Spleen (tissue), 11 donors: ENCODE results near the gene ETNK1. TPM values are rescaled to one million over a fixed set of nuclear protein-coding genes. Genes with fewer than 3 reads are reported as not detected.

Experiments
- DNase-seq: peaks from one replicate; pipeline ENCODE4 v3.0.0-alpha.2; 2020
- H3K27ac ChIP-seq, 8 donors: fragments of 200-600 bp; sonication (generic) in 7 of 8; 1 replicate in 4 of 8; 2 replicates in 4 of 8; pipeline versions ENCODE4 v1.5.0 to v1.8.0; 2016 to 2021; ENCODE audit warnings: inconsistent platforms in 4 of 8, mild to moderate bottlenecking in 4 of 8, moderate library complexity in 1 of 8
- H3K27me3 ChIP-seq, 7 donors: fragments of 200-600 bp; sonication (generic) in 6 of 7; replicated peaks in 1 of 7; 1 replicate in 4 of 7; 2 replicates in 3 of 7; pipeline versions ENCODE4 v1.5.0 to v1.8.0; 2016 to 2021; ENCODE audit warnings: inconsistent platforms in 3 of 7, mild to moderate bottlenecking in 1 of 7
- H3K36me3 ChIP-seq, 6 donors: fragments of 200-600 bp; sonication (generic) in 5 of 6; 1 replicate in 4 of 6; 2 replicates in 2 of 6; pipeline versions ENCODE4 v1.5.0 to v1.8.0; 2016 to 2021; ENCODE audit warnings: inconsistent platforms in 2 of 6
- H3K4me1 ChIP-seq, 6 donors: fragments of 200-600 bp; sonication (generic) in 5 of 6; 1 replicate in 3 of 6; 2 replicates in 3 of 6; pipeline versions ENCODE4 v1.5.0 to v1.8.0; 2016 to 2021; ENCODE audit warnings: inconsistent platforms in 3 of 6
- H3K4me3 ChIP-seq, 8 donors: fragments of 200-600 bp; sonication (generic) in 7 of 8; 1 replicate in 4 of 8; 2 replicates in 4 of 8; pipeline versions ENCODE4 v1.5.0 to v1.8.0; 2016 to 2021; ENCODE audit warnings: inconsistent platforms in 4 of 8, mild to moderate bottlenecking in 4 of 8, moderate library complexity in 2 of 8
- H3K9me3 ChIP-seq, 8 donors: fragments of 200-600 bp; sonication (generic) in 7 of 8; 1 replicate in 4 of 8; 2 replicates in 4 of 8; pipeline versions ENCODE4 v1.5.0 to v1.8.0; 2016 to 2021; ENCODE audit warnings: inconsistent platforms in 4 of 8
- POLR2A ChIP-seq, 3 donors: fragments of 450-650 bp; IDR thresholded peaks; one replicate each; pipeline ENCODE4 v1.5.1; 2017; ENCODE audit warnings: antibody characterized with exemption in 3 of 3, mild to moderate bottlenecking in 1 of 3
- POLR2AphosphoS5 ChIP-seq, 3 donors: sonication (generic); formaldehyde crosslinking; IDR thresholded peaks; one replicate each; pipeline ENCODE4 v1.5.1; 2017; ENCODE audit warnings: antibody characterized with exemption in 3 of 3
- WGBS, 5 donors: extraction: QIAGEN DNeasy Blood & Tissue Kit in 3 of 5; methylation state at CpG; one replicate each; pipeline versions ENCODE4 v1.1.5 to v1.1.7; 2013 to 2018; 5-methylcytosine and 5-hydroxymethylcytosine counted together
- intact Hi-C: fragments of 100-400 bp; cut with DNase I; formaldehyde crosslinking; loops from one replicate; pipeline ENCODE4 v1.15.0; 2023; ENCODE audit warnings: low total_unique reads
- polyA plus RNA-seq, 3 donors: library from polyadenylated mRNA; stranded (reverse); fragments of 200-250 nt; gene quantifications; one replicate each; pipeline ENCODE4 v1.2.1, GENCODE V29; 2013
- total RNA-seq, 7 donors: library from RNA; depleted of rRNA in 3 of 7; stranded (reverse); fragments of >200 nt in 3 of 7; fragmentation: NEBNext Ultra II Directional in 4 of 7; extraction: Animal tissue kit (Norgen Biotek cat#: 25700) in 4 of 7; gene quantifications; one replicate each; pipeline versions ENCODE4 v1.1.0 to v1.2.1, GENCODE V29; 2016 to 2021
- TF ChIP-seq, protein P1 (sequence below), 11 experiments: fragments of 200-600 bp in 7 of 11; fragments of 450-650 bp in 4 of 11; sonication (generic) in 4 of 11; IDR thresholded peaks in 8 of 11; conservative IDR thresholded peaks in 3 of 11; 1 replicate in 7 of 11; 2 replicates in 4 of 11; pipeline versions ENCODE4 v1.4.0 to v1.8.0; 2016 to 2021; ENCODE audit warnings: antibody characterized with exemption in 11 of 11, inconsistent platforms in 4 of 11, mild to moderate bottlenecking in 1 of 11
- donor health status: healthy with polysubstance abuse.
- donor health status: DM: no; HTN: no; CAD: no; lungs with moderate emphysema.
- donor health status: DM: no; HTN: no; CAD: no.
- donor health status: Bipolar disorder and iron deficiency.
- donor health status: healthy.
- donor health status: DM: no; HTN: no; CAD: no.
- donor health status: DM: yes; HTN: yes; CAD: no.

ETNK1 gene
- total and polyA plus RNA-seq, 10 donors = 23.4 to 96.7 (median 66.8) TPM

DNA sequence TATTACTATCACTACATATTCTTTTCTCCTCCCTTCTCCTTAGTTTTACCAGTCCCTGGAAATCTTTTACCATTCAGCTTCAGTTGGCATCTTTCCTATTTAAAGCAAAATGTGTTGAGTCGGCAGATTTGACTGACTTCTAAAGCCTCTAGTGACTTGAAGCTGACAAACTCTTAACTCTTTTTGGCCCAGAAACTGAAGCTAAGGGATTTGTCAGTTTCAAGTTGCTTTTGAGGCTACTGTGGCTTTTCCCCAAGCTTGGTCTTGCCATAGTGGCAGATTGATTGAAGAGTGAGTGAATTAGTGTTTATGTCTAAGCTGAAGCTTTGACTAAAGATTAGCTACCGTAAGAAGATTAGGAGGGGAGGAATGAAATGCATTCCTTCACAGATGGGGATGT, 104.0 kb downstream of the ETNK1 start:
- Histone ChIP-seq H3K36me3 (no peaks in the 10 kb centered on the region), H3K4me1 (peaks cover 0 to 7% (median 0%) of the 10 kb centered on the region in 6 donors), H3K27ac (no peak overlapping the region), H3K27me3 (no peaks in the 10 kb centered on the region), H3K4me3 (no peak overlapping the region), H3K9me3 (no peaks in the 10 kb centered on the region)
- no peak for DNase-seq
- TF ChIP-seq, protein P1, sequence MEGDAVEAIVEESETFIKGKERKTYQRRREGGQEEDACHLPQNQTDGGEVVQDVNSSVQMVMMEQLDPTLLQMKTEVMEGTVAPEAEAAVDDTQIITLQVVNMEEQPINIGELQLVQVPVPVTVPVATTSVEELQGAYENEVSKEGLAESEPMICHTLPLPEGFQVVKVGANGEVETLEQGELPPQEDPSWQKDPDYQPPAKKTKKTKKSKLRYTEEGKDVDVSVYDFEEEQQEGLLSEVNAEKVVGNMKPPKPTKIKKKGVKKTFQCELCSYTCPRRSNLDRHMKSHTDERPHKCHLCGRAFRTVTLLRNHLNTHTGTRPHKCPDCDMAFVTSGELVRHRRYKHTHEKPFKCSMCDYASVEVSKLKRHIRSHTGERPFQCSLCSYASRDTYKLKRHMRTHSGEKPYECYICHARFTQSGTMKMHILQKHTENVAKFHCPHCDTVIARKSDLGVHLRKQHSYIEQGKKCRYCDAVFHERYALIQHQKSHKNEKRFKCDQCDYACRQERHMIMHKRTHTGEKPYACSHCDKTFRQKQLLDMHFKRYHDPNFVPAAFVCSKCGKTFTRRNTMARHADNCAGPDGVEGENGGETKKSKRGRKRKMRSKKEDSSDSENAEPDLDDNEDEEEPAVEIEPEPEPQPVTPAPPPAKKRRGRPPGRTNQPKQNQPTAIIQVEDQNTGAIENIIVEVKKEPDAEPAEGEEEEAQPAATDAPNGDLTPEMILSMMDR (IDR thresholded peaks at IDR 0.05 in 8 of 11, conservative IDR thresholded peaks at IDR 0.05 in 3 of 11) = no peak
- TF ChIP-seq POLR2A (IDR thresholded peaks at IDR 0.05) (no peak), POLR2AphosphoS5 (IDR thresholded peaks at IDR 0.05) (no peak)
- 46 to 83% (median 69%) methylated on average over 2 of the region's 2 CpGs for WGBS, 5 donors
- intact Hi-C loops = no loop called here

DNA sequence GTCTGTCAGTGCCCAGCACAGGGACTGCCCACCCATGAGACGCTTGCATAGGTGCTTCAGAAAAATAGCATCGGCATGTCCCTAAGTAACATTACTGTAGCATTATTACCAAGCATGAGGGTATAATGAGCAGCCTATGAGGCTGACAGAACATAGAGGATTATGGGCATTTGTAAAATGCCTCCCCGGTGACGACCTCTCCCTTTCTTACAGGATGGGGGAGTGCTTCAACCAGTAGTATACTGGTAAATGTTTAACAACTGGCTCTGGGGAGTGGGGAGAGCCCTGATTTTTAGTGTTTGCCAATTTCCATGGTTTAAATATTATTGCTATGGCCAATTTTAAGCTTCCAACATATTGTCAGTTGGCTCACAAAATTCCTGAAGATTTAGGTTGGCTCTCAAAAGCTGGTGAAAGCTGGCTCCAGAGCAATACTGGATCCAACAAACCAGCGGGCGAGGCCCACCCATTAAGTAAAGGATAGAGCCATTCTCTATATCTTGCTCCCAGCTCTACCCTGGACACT, 104.5 kb downstream of the ETNK1 start:
- H3K4me3 ChIP-seq = no peak overlapping the region
- no peaks in the 10 kb centered on the region for H3K36me3 ChIP-seq
- WGBS, 5 donors = 86 to 93% (median 89%) methylated on average over 6 of the region's 6 CpGs
- intact Hi-C loops = no loop called here
- no peaks in the 10 kb centered on the region for H3K27me3 ChIP-seq
- no peaks in the 10 kb centered on the region for H3K9me3 ChIP-seq
- peak overlapping the region in 2 of 8 donors; percentile 1 to 20 for H3K27ac ChIP-seq
- DNase-seq = no peak
- peaks cover 0 to 7% (median 0%) of the 10 kb centered on the region in 6 donors for H3K4me1 ChIP-seq
- TF ChIP-seq, protein P1 (IDR thresholded peaks at IDR 0.05 in 8 of 11, conservative IDR thresholded peaks at IDR 0.05 in 3 of 11) = no peak
- no peak for TF ChIP-seq POLR2A (IDR thresholded peaks at IDR 0.05)
- TF ChIP-seq POLR2AphosphoS5 (IDR thresholded peaks at IDR 0.05) = no peak

- Histone ChIP-seq H3K4me1 (peaks cover 0 to 7% (median 0%) of the 10 kb centered on the region in 6 donors), H3K4me3 (no peak overlapping the region), H3K9me3 (no peaks in the 10 kb centered on the region), H3K27ac (peak overlapping the region in 2 of 8 donors; percentile 1 to 20), H3K27me3 (no peaks in the 10 kb centered on the region), H3K36me3 (no peaks in the 10 kb centered on the region)
- TF ChIP-seq POLR2A (IDR thresholded peaks at IDR 0.05) = no peak
- no peak for TF ChIP-seq POLR2AphosphoS5 (IDR thresholded peaks at IDR 0.05)
- TF ChIP-seq, protein P1 (IDR thresholded peaks at IDR 0.05 in 8 of 11, conservative IDR thresholded peaks at IDR 0.05 in 3 of 11) = no peak
- intact Hi-C loops = no loop called here
- DNase-seq = no peak
- WGBS, 5 donors = 52 to 56% (median 54%) methylated on average over 3 of the region's 3 CpGs
These were observed 105.0 kb downstream of the ETNK1 start for GRCh38 chr12:22729957-22730443.

DNA sequence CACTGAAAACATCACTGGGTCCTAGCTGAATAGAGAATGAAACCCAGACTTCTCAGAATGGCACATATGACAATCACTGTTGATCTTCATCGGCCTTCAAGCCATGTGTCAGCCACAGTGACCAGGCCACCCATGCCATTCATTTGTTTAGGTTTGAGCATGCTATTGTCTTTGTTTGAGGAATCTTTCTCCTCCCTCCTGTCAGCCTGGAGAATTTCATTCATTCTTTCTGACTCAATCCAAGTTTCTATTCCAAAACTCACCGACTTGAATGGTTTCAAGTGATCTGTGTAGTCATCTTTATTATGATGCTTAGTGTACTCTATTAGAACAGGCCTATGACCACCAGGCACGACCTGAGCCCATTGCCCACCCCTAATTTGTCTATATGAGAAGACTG, 106.3 kb downstream of the ETNK1 start:
- H3K4me1 ChIP-seq = peaks cover 0 to 7% (median 0%) of the 10 kb centered on the region in 6 donors
- no peak overlapping the region for H3K27ac ChIP-seq
- intact Hi-C loops = no loop called here
- no peak for TF ChIP-seq POLR2AphosphoS5 (IDR thresholded peaks at IDR 0.05)
- TF ChIP-seq, protein P1 (IDR thresholded peaks at IDR 0.05 in 8 of 11, conservative IDR thresholded peaks at IDR 0.05 in 3 of 11) = no peak
- no peak for TF ChIP-seq POLR2A (IDR thresholded peaks at IDR 0.05)
- H3K36me3 ChIP-seq = no peaks in the 10 kb centered on the region
- H3K27me3 ChIP-seq = no peaks in the 10 kb centered on the region
- no peak overlapping the region for H3K4me3 ChIP-seq
- H3K9me3 ChIP-seq = no peaks in the 10 kb centered on the region
- no peak for DNase-seq
- WGBS, 5 donors = 63 to 82% (median 73%) methylated on average over 3 of the region's 3 CpGs
